K562 (cell line): ENCODE measurements around the gene SAE1. TPM values are rescaled to one million over a fixed set of nuclear protein-coding genes. Genes with fewer than 3 reads are reported as not detected.
A peak's percentile ranks its signal among the peaks of the same experiment; 100 is the strongest.

Experiments used
- BCL6 ChIP-seq: fragments of 250-450 bp; sonication (Bioruptor Pico); IDR thresholded peaks from 2 replicates; pipeline ENCODE4 v1.4.0; 2020
- ELF4 ChIP-seq: fragments of 450-650 bp; formaldehyde crosslinking; IDR thresholded peaks from 2 replicates; pipeline ENCODE4 v1.4.0; 2022; ENCODE audit warnings: missing genetic modification characterization
- GABPB2 ChIP-seq: fragments of 250-450 bp; sonication (Bioruptor Pico); conservative IDR thresholded peaks from 2 replicates; pipeline ENCODE4 v1.5.1; 2021; ENCODE audit warnings: mild to moderate bottlenecking
- MAFG ChIP-seq: fragments of 450-650 bp; conservative IDR thresholded peaks from 2 replicates; pipeline ENCODE4 v1.6.1; 2016; ENCODE audit warnings: missing genetic modification characterization, missing compliant biosample characterization
- RFX1 ChIP-seq: fragments of 450-650 bp; IDR thresholded peaks from 2 replicates; pipeline ENCODE4 v1.6.1; 2016; ENCODE audit warnings: mild to moderate bottlenecking, moderate library complexity
- SAFB2 ChIP-seq: fragments of 200-400 bp; formaldehyde crosslinking; IDR thresholded peaks from 2 replicates; pipeline ENCODE4 v1.6.1; 2018; ENCODE audit warnings: borderline replicate concordance, low read length, low read depth, moderate library complexity; ENCODE audit not compliant: severe bottlenecking
- SNRNP70 ChIP-seq: fragments of 200-400 bp; formaldehyde crosslinking; optimal IDR thresholded peaks from 2 replicates; pipeline ENCODE3; 2017; ENCODE audit warnings: low read depth, low read length
- SOX6 ChIP-seq: fragments of 450-650 bp; IDR thresholded peaks from 2 replicates; pipeline ENCODE4 v1.6.1; 2014; ENCODE audit warnings: mild to moderate bottlenecking
- STAT5B ChIP-seq: fragments of 250-450 bp; sonication (Bioruptor Pico); IDR thresholded peaks from 2 replicates; pipeline ENCODE4 v1.8.0; 2021; ENCODE audit warnings: mild to moderate bottlenecking, inconsistent platforms
- ZC3H11A ChIP-seq: IDR thresholded peaks from 2 replicates; pipeline ENCODE4 v1.6.1; 2012; ENCODE audit warnings: low read depth, low read length, improper control_type of control experiment
- ZC3H8 ChIP-seq: fragments of 450-650 bp; IDR thresholded peaks from 2 replicates; pipeline ENCODE4 v1.6.1; 2017
- ZFPM2 ChIP-seq: fragments of 250-450 bp; sonication (Bioruptor Pico); IDR thresholded peaks from 2 replicates; pipeline ENCODE4 v1.5.1; 2022; ENCODE audit warnings: mild to moderate bottlenecking
- ZNF507 ChIP-seq: conservative IDR thresholded peaks from 2 replicates; pipeline ENCODE4 v1.6.1; 2017; ENCODE audit warnings: missing genetic modification characterization, missing compliant biosample characterization
- polyA plus RNA-seq, 8 experiments: library from polyadenylated mRNA; depleted of rRNA in 4 of 8; stranded (reverse) in 5 of 8; unstranded in 3 of 8; fragments of >200 nt; fragmentation: Nextera tagmentation in 2 of 8; fragmentation: Illumina TruSeq in 1 of 8; extraction: Ambion mirVana in 2 of 8; extraction: Trizol in 1 of 8; gene quantifications; 2 replicates each; pipeline versions ENCODE4 v1.2.1 to v1.2.3, GENCODE V29; 2011 to 2014; ENCODE audit warnings: inconsistent platforms in 1 of 8, missing spikeins in 1 of 8
- total RNA-seq, 7 experiments: library from RNA; depleted of rRNA in 6 of 7; stranded (reverse); fragments of >200 nt in 6 of 7; fragmentation: Illumina TruSeq in 2 of 7; extraction: Trizol in 2 of 7; gene quantifications; 2 replicates each; pipeline versions ENCODE4 v1.2.1 to v1.2.3, GENCODE V29; 2011 to 2021; ENCODE audit warnings: low replicate concordance in 1 of 7
- TF ChIP-seq, protein P1 (sequence below): fragments of 450-650 bp; formaldehyde crosslinking; conservative IDR thresholded peaks from 2 replicates; pipeline ENCODE4 v1.4.0; 2022; ENCODE audit warnings: mild to moderate bottlenecking, missing genetic modification characterization
- TF ChIP-seq, protein P2 (sequence below): fragments of 450-650 bp; formaldehyde crosslinking; IDR thresholded peaks from 2 replicates; pipeline ENCODE4 v1.4.0; 2022; ENCODE audit warnings: mild to moderate bottlenecking, moderate library complexity
- TF ChIP-seq, protein P3 (sequence below): IDR thresholded peaks from 2 replicates; pipeline ENCODE4 v1.6.1; 2011; ENCODE audit not compliant: insufficient read length; ENCODE audit errors: extremely low read depth

SAE1 gene
- total and polyA plus RNA-seq, 9 of the 15 experiments (the other 6 are each of a cell fraction or from before 2014, with no cell fraction given), result 82.8 to 299 (median 217) TPM

DNA sequence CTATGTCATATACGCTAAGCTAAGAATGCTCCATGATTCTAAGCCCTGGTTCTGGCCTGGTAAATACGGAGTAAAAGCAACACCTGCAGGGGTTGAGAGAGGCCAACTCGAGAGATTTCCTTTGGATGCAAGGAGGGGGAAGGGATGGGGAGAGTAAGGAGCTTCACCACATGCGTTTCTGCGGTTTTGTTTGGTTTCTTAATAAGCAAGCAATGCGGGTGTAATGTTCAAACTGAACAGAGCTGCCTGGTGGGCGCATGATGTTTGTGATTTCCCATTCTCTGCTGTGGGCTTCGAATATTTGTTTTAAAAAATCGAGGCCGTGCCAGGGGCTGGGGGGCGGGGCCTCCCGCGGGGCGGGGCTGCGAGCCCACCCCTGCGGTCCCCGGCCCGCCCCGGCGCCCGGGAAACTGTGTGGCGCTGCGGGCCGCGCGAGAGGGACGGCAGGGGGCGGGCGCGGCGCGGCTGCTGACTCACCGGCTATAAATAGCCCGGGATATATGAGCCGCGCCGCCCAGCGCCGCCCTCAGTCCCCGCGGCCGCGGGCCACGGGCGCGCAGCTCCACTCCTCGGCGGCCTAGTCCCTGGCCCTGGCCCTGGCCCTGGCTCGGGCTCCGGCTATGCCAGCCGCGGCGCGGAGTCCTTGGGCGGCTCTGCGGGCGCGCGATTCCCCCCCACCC, 95.3 kb downstream of the SAE1 start (continued):
- TF ChIP-seq ZFPM2 (CRISPR knock-in tag) (no peak), MAFG (no peak), STAT5B (no peak), ZNF507 (no peak), SOX6 (no peak), SAFB2 (no peak), RFX1 (no peak), GABPB2 (CRISPR knock-in tag) (no peak), ELF4 (CRISPR knock-in tag) (no peak), ZC3H11A (no peak), ZC3H8 (no peak), SNRNP70 (no peak), BCL6 (CRISPR knock-in tag) (0 out of 2 replicates have a peak, but pooled peaks have one; percentile 29)
- TF ChIP-seq, protein P1, sequence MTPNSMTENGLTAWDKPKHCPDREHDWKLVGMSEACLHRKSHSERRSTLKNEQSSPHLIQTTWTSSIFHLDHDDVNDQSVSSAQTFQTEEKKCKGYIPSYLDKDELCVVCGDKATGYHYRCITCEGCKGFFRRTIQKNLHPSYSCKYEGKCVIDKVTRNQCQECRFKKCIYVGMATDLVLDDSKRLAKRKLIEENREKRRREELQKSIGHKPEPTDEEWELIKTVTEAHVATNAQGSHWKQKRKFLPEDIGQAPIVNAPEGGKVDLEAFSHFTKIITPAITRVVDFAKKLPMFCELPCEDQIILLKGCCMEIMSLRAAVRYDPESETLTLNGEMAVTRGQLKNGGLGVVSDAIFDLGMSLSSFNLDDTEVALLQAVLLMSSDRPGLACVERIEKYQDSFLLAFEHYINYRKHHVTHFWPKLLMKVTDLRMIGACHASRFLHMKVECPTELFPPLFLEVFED (CRISPR knock-in tag), result no peak
- TF ChIP-seq, protein P2, sequence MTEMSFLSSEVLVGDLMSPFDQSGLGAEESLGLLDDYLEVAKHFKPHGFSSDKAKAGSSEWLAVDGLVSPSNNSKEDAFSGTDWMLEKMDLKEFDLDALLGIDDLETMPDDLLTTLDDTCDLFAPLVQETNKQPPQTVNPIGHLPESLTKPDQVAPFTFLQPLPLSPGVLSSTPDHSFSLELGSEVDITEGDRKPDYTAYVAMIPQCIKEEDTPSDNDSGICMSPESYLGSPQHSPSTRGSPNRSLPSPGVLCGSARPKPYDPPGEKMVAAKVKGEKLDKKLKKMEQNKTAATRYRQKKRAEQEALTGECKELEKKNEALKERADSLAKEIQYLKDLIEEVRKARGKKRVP (CRISPR knock-in tag), result no peak
- TF ChIP-seq, protein P3, sequence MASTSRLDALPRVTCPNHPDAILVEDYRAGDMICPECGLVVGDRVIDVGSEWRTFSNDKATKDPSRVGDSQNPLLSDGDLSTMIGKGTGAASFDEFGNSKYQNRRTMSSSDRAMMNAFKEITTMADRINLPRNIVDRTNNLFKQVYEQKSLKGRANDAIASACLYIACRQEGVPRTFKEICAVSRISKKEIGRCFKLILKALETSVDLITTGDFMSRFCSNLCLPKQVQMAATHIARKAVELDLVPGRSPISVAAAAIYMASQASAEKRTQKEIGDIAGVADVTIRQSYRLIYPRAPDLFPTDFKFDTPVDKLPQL, result peak; percentile 63
